HCT116 (cell line): ENCODE data around the gene BRSK2. TPM values are rescaled to one million over a fixed set of nuclear protein-coding genes. Genes with fewer than 3 reads are reported as not detected.

Source experiments
- ATAC-seq: fragments of 200-7000 bp; cut with Tn5 transposase; 2 replicates; pipeline ENCODE4 v1.9.1; 2020; ENCODE audit warnings: mild to moderate bottlenecking, moderate library complexity
- BruUV-seq: library from RNA; stranded (reverse); fragments of 400-500 nt; replicated peaks from 2 replicates; lab custom pipeline; 2021; lab: Mats Ljungman, UMichigan
- CTCF ChIA-PET: fragments of 300-600 bp; sonication (Branson Sonifier 250); formaldehyde crosslinking; loops from one replicate; lab custom pipeline; 2021; ENCODE audit warnings: antibody characterized with exemption; lab: Charles Lee
- POLR2A ChIA-PET: fragments of 300-600, 350-600 bp; sonication (Branson Sonifier 250); formaldehyde crosslinking; loops from one replicate; lab custom pipeline; 2021; ENCODE audit warnings: antibody characterized with exemption; lab: Charles Lee
- RAD21 ChIA-PET, 2 experiments: fragments of 300-600 bp; sonication (Branson Sonifier 250); formaldehyde crosslinking; loops; one replicate each; lab custom pipeline; 2023; ENCODE audit warnings: low total read pairs in 2 of 2; ENCODE audit not compliant: uncharacterized antibody in 2 of 2, unreplicated experiment in 2 of 2, low non-redundant PET in 1 of 2; lab: Charles Lee
- DNase-seq: peaks from one replicate; pipeline ENCODE4 v3.0.0-alpha.2; 2010; ENCODE audit warnings: low read depth, low spot score
- H2AFZ ChIP-seq: fragments of 200-600 bp; shearing (Covaris generic), sonication (generic); 2 replicates; pipeline ENCODE4 v1.6.1; 2017; ENCODE audit warnings: low read depth, mixed run types, mixed read lengths, antibody characterized with exemption, low read length; ENCODE audit not compliant: poor library complexity, severe bottlenecking
- H3K27ac ChIP-seq: 2 replicates; pipeline ENCODE4 v1.5.1; 2012; ENCODE audit warnings: low read depth, low read length
- H3K27me3 ChIP-seq: fragments of 200-600 bp; sonication (generic); 2 replicates; pipeline ENCODE4 v1.6.1; 2016; ENCODE audit warnings: mixed run types, low read length, mixed read lengths; ENCODE audit not compliant: insufficient read depth
- H3K36me3 ChIP-seq, 2 experiments: fragments of 200-500 bp in 1 of 2; fragments of 200-600 bp in 1 of 2; sonication (Bioruptor generic) in 1 of 2; sonication (generic) in 1 of 2; 2 replicates each; pipeline versions ENCODE4 v1.5.1 to v1.6.1; 2014 to 2016; ENCODE audit warnings: low read length in 2 of 2, inconsistent platforms in 1 of 2, mixed read lengths in 1 of 2, mixed run types in 1 of 2; ENCODE audit not compliant: insufficient read depth in 2 of 2, control insufficient read depth in 1 of 2
- H3K4me1 ChIP-seq, 2 experiments: fragments of 200-600 bp in 1 of 2; sonication (generic) in 1 of 2; 2 replicates each; pipeline versions ENCODE4 v1.5.1 to v1.6.1; 2012 to 2017; ENCODE audit warnings: low read length in 2 of 2, inconsistent platforms in 1 of 2, mild to moderate bottlenecking in 1 of 2, mixed read lengths in 1 of 2, mixed run types in 1 of 2, moderate library complexity in 1 of 2; ENCODE audit not compliant: insufficient read depth in 2 of 2, control insufficient read depth in 1 of 2
- H3K4me2 ChIP-seq: fragments of 200-600 bp; sonication (generic); 2 replicates; pipeline ENCODE4 v1.6.1; 2017; ENCODE audit warnings: mixed run types, low read length, mixed read lengths
- H3K4me3 ChIP-seq, 2 experiments: fragments of 200-600 bp in 1 of 2; sonication (generic) in 1 of 2; replicated peaks in 1 of 2; 2 replicates each; pipeline ENCODE4 v1.5.1; 2011 to 2016; ENCODE audit warnings: low read length in 2 of 2, control low read depth in 1 of 2, low read depth in 1 of 2, mild to moderate bottlenecking in 1 of 2, mixed read lengths in 1 of 2, mixed run types in 1 of 2
- H3K79me2 ChIP-seq: fragments of 200-600 bp; sonication (generic); 2 replicates; pipeline ENCODE4 v1.6.1; 2017; ENCODE audit warnings: mild to moderate bottlenecking, mixed run types, low read length, moderate library complexity, mixed read lengths; ENCODE audit not compliant: insufficient read depth
- H3K9ac ChIP-seq: fragments of 200-600 bp; sonication (generic); 2 replicates; pipeline ENCODE4 v1.6.1; 2016; ENCODE audit warnings: low read length, mixed read lengths
- H3K9me2 ChIP-seq: fragments of 200-600 bp; sonication (generic), shearing (Covaris generic); 2 replicates; pipeline ENCODE4 v1.6.1; 2017; ENCODE audit warnings: mixed run types, mild to moderate bottlenecking, moderate library complexity; ENCODE audit not compliant: insufficient read depth
- H3K9me3 ChIP-seq, 2 experiments: fragments of 200-500 bp in 1 of 2; fragments of 200-600 bp in 1 of 2; sonication (Bioruptor generic) in 1 of 2; sonication (generic) in 1 of 2; 2 replicates each; pipeline ENCODE4 v1.6.1; 2014 to 2017; ENCODE audit warnings: low read length in 2 of 2, mixed read lengths in 2 of 2, inconsistent platforms in 1 of 2, low read depth in 1 of 2, mild to moderate bottlenecking in 1 of 2, mixed run types in 1 of 2, moderate library complexity in 1 of 2; ENCODE audit not compliant: control insufficient read depth in 1 of 2, insufficient read depth in 1 of 2
- H4K20me1 ChIP-seq: fragments of 200-600 bp; sonication (generic), shearing (Covaris generic); 2 replicates; pipeline ENCODE4 v1.6.1; 2017; ENCODE audit warnings: mixed run types, mild to moderate bottlenecking, moderate library complexity; ENCODE audit not compliant: insufficient read depth
- ELF1 ChIP-seq: IDR thresholded peaks from 2 replicates; pipeline ENCODE4 v1.6.1; 2012; ENCODE audit warnings: low read depth, borderline replicate concordance
- EZH2 ChIP-seq: fragments of 200-600 bp; sonication (generic); IDR thresholded peaks from 2 replicates; pipeline ENCODE4 v1.6.1; 2017; ENCODE audit warnings: antibody characterized with exemption, mixed run types
- EZH2phosphoT487 ChIP-seq: fragments of 200-600 bp; IDR thresholded peaks from 2 replicates; pipeline ENCODE4 v1.6.1; 2018; ENCODE audit warnings: antibody characterized with exemption, borderline replicate concordance
- JUND ChIP-seq: IDR thresholded peaks from 2 replicates; pipeline ENCODE4 v1.6.1; 2012
- POLR2A ChIP-seq: IDR thresholded peaks from 2 replicates; pipeline ENCODE4 v1.7.0; 2011; ENCODE audit warnings: borderline replicate concordance; ENCODE audit not compliant: insufficient read depth, insufficient read length; ENCODE audit errors: extremely low read depth
- POLR2AphosphoS5 ChIP-seq: IDR thresholded peaks from 2 replicates; pipeline ENCODE4 v1.6.1; 2011; ENCODE audit warnings: mild to moderate bottlenecking, low read depth, low read length, moderate library complexity
- RAD21 ChIP-seq: IDR thresholded peaks from 2 replicates; pipeline ENCODE4 v1.6.1; 2012; ENCODE audit warnings: low read depth, mild to moderate bottlenecking
- ZBTB33 ChIP-seq: IDR thresholded peaks from 2 replicates; pipeline ENCODE4 v1.6.1; 2011; ENCODE audit warnings: mild to moderate bottlenecking, low read length, moderate library complexity; ENCODE audit not compliant: insufficient replicate concordance; ENCODE audit errors: extremely low read depth
- ZNF274 ChIP-seq: fragments of 200-500 bp; sonication (Bioruptor generic); IDR thresholded peaks from 2 replicates; pipeline ENCODE4 v1.6.1; 2014; ENCODE audit warnings: mild to moderate bottlenecking, low read depth, low read length, inconsistent platforms
- intact Hi-C: fragments of 100-400 bp; cut with micrococcal nuclease; formaldehyde crosslinking; loops from 2 replicates; pipeline ENCODE4 v1.10.0; 2022
- total RNA-seq: library from RNA; stranded (reverse); gene quantifications from one replicate; pipeline ENCODE4 v1.2.1, GENCODE V29; 2021; ENCODE audit not compliant: unreplicated experiment

BRSK2 gene
- total RNA-seq, 1 experiment from 2014 or later = 14.0 TPM

GRCh38 chr11:1468473-1469066 is 78.8 kb downstream of the BRSK2 start:
- no peaks in the 10 kb centered on the region for H3K27me3 ChIP-seq
- no TSS peak for BruUV-seq
- intact Hi-C loops = no loop called here
- ChIA-PET CTCF (no interaction called here), RAD21 (no interaction called here), POLR2A (no interaction called here)
- H3K9me3 ChIP-seq = no peaks in the 10 kb centered on the region
- H3K4me1 ChIP-seq = no peaks in the 10 kb centered on the region
- H3K9me2 ChIP-seq = no peaks in the 10 kb centered on the region
- H3K27ac ChIP-seq = no peak overlapping the region
- DNase-seq = no peak
- TF ChIP-seq EZH2phosphoT487 = no peak
- no peak overlapping the region for H3K4me3 ChIP-seq
- no peak for ATAC-seq
- no peaks in the 10 kb centered on the region for H4K20me1 ChIP-seq
- no peak overlapping the region for H2AFZ ChIP-seq
- no peaks in the 10 kb centered on the region for H3K79me2 ChIP-seq
- H3K36me3 ChIP-seq = no peaks in the 10 kb centered on the region
- H3K9ac ChIP-seq = no peak overlapping the region
- no peak overlapping the region for H3K4me2 ChIP-seq

DNA sequence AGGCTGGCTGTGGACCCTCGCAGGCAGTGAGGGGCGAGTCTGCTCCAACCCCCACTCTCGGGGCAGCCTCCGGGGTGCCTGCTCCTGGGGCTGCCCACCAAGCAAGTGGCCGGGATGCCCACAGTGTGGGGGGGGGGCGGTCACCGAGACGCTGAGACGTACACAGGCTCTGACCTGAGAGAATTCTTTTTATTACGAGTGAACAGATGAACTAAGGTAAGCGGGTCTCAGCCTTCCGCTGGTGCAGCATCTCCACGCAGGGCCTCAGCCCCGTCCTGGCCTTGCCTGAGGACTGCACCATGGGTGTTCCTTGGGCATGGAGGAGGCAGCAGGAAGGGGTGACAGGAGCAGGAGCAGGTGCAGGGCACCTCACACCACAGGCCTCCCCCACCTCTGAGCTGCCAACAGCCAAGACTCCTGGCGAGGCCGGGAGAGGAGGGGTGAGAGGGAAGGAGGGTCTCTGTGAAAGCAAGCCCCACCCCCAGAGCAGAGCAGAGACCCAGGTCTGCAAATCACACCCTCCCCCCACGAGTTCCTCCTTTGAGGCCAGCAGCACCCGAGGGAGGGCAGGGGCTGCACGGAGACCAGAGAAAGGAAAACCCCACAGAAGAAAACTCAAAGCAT is 79.7 kb downstream of the BRSK2 start:
- ChIA-PET POLR2A (no interaction called here), RAD21 (no interaction called here), CTCF (no interaction called here)
- no peak overlapping the region for H3K4me2 ChIP-seq
- ATAC-seq (no peak), DNase-seq (no peak)
- no peak overlapping the region for H3K4me3 ChIP-seq
- no peaks in the 10 kb centered on the region for H3K36me3 ChIP-seq
- no TSS peak for BruUV-seq
- no peak for TF ChIP-seq POLR2A
- no peak for TF ChIP-seq POLR2AphosphoS5
- TF ChIP-seq EZH2 = no peak
- TF ChIP-seq EZH2phosphoT487 = no peak
- no peak for TF ChIP-seq RAD21
- no peak for TF ChIP-seq ELF1
- no peak for TF ChIP-seq ZNF274
- TF ChIP-seq JUND = no peak
- TF ChIP-seq ZBTB33 = no peak
- H3K9ac ChIP-seq = no peak overlapping the region
- no peaks in the 10 kb centered on the region for H4K20me1 ChIP-seq
- H3K27ac ChIP-seq = no peak overlapping the region
- H3K9me3 ChIP-seq = no peaks in the 10 kb centered on the region
- no peaks in the 10 kb centered on the region for H3K4me1 ChIP-seq
- no peaks in the 10 kb centered on the region for H3K79me2 ChIP-seq
- H3K27me3 ChIP-seq = no peaks in the 10 kb centered on the region
- H3K9me2 ChIP-seq = no peaks in the 10 kb centered on the region
- intact Hi-C loops = no loop called here
- no peak overlapping the region for H2AFZ ChIP-seq
